PC-3 (cell line): Measurements from ENCODE around the gene PKMYT1.

Source experiments
- CTCF ChIP-seq: fragments of 300-600 bp; sonication (generic); conservative IDR thresholded peaks from 2 replicates; pipeline ENCODE4 v1.5.1; 2017; ENCODE audit warnings: antibody characterized with exemption, low read depth, mild to moderate bottlenecking, low read length
- EZH2 ChIP-seq: fragments of 300-600 bp; sonication (generic); IDR thresholded peaks from one replicate; pipeline ENCODE4 v1.6.1; 2017; ENCODE audit warnings: antibody characterized with exemption, mild to moderate bottlenecking, low read length; ENCODE audit not compliant: unreplicated experiment
- EZH2phosphoT487 ChIP-seq: fragments of 300-600 bp; sonication (generic); IDR thresholded peaks from 2 replicates; pipeline ENCODE4 v1.6.1; 2018; ENCODE audit warnings: mild to moderate bottlenecking, antibody characterized with exemption, low read length, borderline replicate concordance

- no peak for TF ChIP-seq EZH2phosphoT487
- no peak for TF ChIP-seq CTCF
- no peak for TF ChIP-seq EZH2
Observed at GRCh38 chr16:3001316-3001715, 21.1 kb upstream of the PKMYT1 start.
